Smooth muscle cell (in vitro differentiated cells): ENCODE data around the gene TNFRSF1A. TPM values are rescaled to one million over a fixed set of nuclear protein-coding genes. Genes with fewer than 3 reads are reported as not detected.
"Not testable (repeated sequence)": the region's sequence is repeated elsewhere in the genome, so short reads cannot be mapped to it uniquely, and the experiment has no call there.

Experiments
- DNase-seq: peaks from one replicate; lab custom pipeline; 2025; ENCODE audit not compliant: unreplicated experiment; lab: John Stamatoyannopoulos, UW
- H2AFZ ChIP-seq: fragments of 200-600 bp; sonication (generic); 2 replicates; pipeline ENCODE4 v1.6.0; 2016; ENCODE audit warnings: antibody characterized with exemption, low read depth, mild to moderate bottlenecking
- H3F3A ChIP-seq: fragments of 200-600 bp; sonication (generic); 2 replicates; pipeline ENCODE4 v1.6.0; 2017; ENCODE audit warnings: antibody characterized with exemption, low read depth
- H3K27ac ChIP-seq: fragments of 200-600 bp; sonication (generic); 2 replicates; pipeline ENCODE4 v1.5.1; 2016; ENCODE audit warnings: low read depth, mild to moderate bottlenecking
- H3K27me3 ChIP-seq: fragments of 200-600 bp; sonication (generic); 2 replicates; pipeline ENCODE4 v1.6.1; 2016; ENCODE audit warnings: low read depth, mild to moderate bottlenecking
- H3K36me3 ChIP-seq: fragments of 200-600 bp; sonication (generic); 2 replicates; pipeline ENCODE4 v1.5.1; 2016; ENCODE audit warnings: low read depth
- H3K4me1 ChIP-seq: fragments of 200-600 bp; sonication (generic); 2 replicates; pipeline ENCODE4 v1.5.1; 2016; ENCODE audit warnings: low read depth
- H3K4me2 ChIP-seq: fragments of 200-600 bp; sonication (generic); 2 replicates; pipeline ENCODE4 v1.6.0; 2016; ENCODE audit warnings: mild to moderate bottlenecking
- H3K4me3 ChIP-seq: fragments of 200-600 bp; sonication (generic); 2 replicates; pipeline ENCODE4 v1.5.1; 2016; ENCODE audit warnings: mild to moderate bottlenecking
- H3K79me2 ChIP-seq: fragments of 200-600 bp; sonication (generic); 2 replicates; pipeline ENCODE4 v1.6.0; 2016; ENCODE audit warnings: low read depth, mild to moderate bottlenecking
- H3K9ac ChIP-seq: fragments of 200-600 bp; sonication (generic); 2 replicates; pipeline ENCODE4 v1.6.0; 2016; ENCODE audit warnings: low read depth
- H3K9me3 ChIP-seq: fragments of 200-600 bp; sonication (generic); replicated peaks from 2 replicates; pipeline ENCODE4 v1.5.1; 2016; ENCODE audit warnings: low read depth
- H4K20me1 ChIP-seq: fragments of 200-600 bp; sonication (generic); 2 replicates; pipeline ENCODE4 v1.6.0; 2016; ENCODE audit warnings: low read depth
- WGBS: methylation state at CpG from one replicate; pipeline ENCODE4 v1.1.7; 2016; ENCODE audit warnings: low lambda C conversion rate; 5-methylcytosine and 5-hydroxymethylcytosine counted together
- polyA plus RNA-seq: library from polyadenylated mRNA; unstranded; fragments of >200 nt; fragmentation: Nextera tagmentation; extraction: Ambion mirVana; gene quantifications from 2 replicates; pipeline ENCODE4 v1.2.1, GENCODE V29; 2016
- total RNA-seq: library from RNA; depleted of rRNA; stranded (reverse); fragments of >200 nt; gene quantifications from 2 replicates; pipeline ENCODE4 v1.2.3, GENCODE V29; 2014
- TF ChIP-seq, protein P1 (sequence below): fragments of 200-600 bp; sonication (generic); IDR thresholded peaks from 2 replicates; pipeline ENCODE4 v1.5.1; 2017; ENCODE audit warnings: borderline replicate concordance, mild to moderate bottlenecking, antibody characterized with exemption; ENCODE audit not compliant: insufficient read depth, poor library complexity, severe bottlenecking

Gene TNFRSF1A
- total and polyA plus RNA-seq, 2 experiments from 2014 or later, result 110 to 144 TPM

DNA sequence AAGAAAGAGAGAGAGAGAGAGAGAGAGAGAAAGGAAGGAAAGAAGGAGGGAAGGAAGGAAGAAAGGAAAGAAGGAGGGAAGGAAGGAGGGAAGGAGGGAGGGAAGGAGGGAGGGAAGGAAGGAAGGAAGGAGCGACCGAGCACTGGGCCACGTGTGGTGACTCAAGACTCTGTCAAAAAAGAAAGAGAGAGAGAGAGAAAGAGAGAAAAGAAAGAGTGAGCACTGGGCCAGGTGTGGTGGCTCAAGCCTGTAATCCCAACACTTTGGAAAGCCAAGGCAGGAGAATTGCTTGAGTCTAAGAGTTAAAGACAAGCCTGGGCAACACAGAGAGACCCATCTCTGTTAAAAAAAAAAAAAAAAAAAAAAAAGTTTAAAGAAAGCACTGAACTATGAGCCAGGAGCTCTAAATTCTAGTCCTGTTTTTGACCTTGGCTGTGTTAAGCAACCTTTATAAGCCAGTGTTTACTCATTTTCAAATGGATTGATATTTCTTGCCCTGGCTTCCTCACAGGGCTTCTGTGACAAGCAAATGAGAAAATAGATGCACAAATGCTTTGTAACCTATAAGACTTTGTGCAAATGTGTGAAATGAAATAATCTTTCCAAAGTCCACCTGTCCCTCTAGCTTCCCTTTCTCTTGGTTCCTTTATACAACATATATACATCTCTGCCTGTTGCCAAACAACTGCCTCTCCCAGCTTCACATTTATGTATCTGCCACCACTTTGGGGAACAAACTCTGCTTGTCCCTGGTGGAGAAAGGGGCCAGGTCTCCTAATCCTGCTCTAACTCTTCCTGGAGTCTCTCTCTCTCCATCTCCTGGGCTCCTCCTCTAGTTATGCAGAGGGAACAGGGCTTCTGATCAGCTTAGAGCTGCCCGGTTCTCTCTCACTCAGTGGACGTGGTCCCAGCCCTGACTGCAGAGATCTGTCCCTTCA lies 47.5 kb downstream of the TNFRSF1A start:
- no peak overlapping the region for H2AFZ ChIP-seq
- WGBS, result 61% methylated on average over 5 of the region's 5 CpGs
- no peak for DNase-seq
- peak overlapping the region; percentile 89 for H3K27ac ChIP-seq
- H3F3A ChIP-seq, result no peaks in the 10 kb centered on the region
- H3K4me2 ChIP-seq, result peak overlapping the region; percentile 10
- H3K27me3 ChIP-seq, result no peaks in the 10 kb centered on the region
- no peak overlapping the region for H3K4me3 ChIP-seq
- no peaks in the 10 kb centered on the region for H4K20me1 ChIP-seq
- no peaks in the 10 kb centered on the region for H3K4me1 ChIP-seq
- no peaks in the 10 kb centered on the region for H3K9me3 ChIP-seq
- H3K9ac ChIP-seq, result peak overlapping the region; percentile 88
- no peaks in the 10 kb centered on the region for H3K79me2 ChIP-seq
- no peaks in the 10 kb centered on the region for H3K36me3 ChIP-seq
- TF ChIP-seq, protein P1, sequence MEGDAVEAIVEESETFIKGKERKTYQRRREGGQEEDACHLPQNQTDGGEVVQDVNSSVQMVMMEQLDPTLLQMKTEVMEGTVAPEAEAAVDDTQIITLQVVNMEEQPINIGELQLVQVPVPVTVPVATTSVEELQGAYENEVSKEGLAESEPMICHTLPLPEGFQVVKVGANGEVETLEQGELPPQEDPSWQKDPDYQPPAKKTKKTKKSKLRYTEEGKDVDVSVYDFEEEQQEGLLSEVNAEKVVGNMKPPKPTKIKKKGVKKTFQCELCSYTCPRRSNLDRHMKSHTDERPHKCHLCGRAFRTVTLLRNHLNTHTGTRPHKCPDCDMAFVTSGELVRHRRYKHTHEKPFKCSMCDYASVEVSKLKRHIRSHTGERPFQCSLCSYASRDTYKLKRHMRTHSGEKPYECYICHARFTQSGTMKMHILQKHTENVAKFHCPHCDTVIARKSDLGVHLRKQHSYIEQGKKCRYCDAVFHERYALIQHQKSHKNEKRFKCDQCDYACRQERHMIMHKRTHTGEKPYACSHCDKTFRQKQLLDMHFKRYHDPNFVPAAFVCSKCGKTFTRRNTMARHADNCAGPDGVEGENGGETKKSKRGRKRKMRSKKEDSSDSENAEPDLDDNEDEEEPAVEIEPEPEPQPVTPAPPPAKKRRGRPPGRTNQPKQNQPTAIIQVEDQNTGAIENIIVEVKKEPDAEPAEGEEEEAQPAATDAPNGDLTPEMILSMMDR, result no peak

DNA sequence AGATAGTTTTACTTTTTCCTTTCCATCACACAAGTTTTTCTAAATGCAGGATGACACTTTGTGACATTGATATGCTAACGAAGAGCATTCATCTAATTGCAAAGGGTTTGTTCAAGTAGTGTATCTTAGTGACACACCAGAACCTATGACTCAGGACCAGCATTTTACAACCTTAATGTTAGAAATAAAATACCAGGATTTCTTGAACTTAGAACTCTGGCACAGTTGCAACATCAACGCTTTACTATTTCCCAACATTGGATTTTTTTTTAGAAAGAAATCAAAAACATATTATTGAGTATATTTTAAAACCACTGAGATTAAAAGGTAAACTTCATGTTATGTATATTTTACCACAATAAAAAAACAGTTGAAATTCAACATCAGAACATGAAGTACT lies 49.3 kb downstream of the TNFRSF1A start:
- Histone ChIP-seq H3K36me3 (no peaks in the 10 kb centered on the region), H3K4me1 (no peaks in the 10 kb centered on the region), H3F3A (peaks cover 3% of the 10 kb centered on the region), H3K9me3 (no peaks in the 10 kb centered on the region), H4K20me1 (no peaks in the 10 kb centered on the region), H3K79me2 (no peaks in the 10 kb centered on the region), H3K9ac (no peak overlapping the region), H3K4me2 (no peak overlapping the region), H3K27me3 (no peaks in the 10 kb centered on the region), H2AFZ (no peak overlapping the region), H3K27ac (peak overlapping the region; percentile 44), H3K4me3 (no peak overlapping the region)
- no peak for DNase-seq
- 56% methylated on average over 2 of the region's 2 CpGs for WGBS
- TF ChIP-seq, protein P1, result no peak

DNA sequence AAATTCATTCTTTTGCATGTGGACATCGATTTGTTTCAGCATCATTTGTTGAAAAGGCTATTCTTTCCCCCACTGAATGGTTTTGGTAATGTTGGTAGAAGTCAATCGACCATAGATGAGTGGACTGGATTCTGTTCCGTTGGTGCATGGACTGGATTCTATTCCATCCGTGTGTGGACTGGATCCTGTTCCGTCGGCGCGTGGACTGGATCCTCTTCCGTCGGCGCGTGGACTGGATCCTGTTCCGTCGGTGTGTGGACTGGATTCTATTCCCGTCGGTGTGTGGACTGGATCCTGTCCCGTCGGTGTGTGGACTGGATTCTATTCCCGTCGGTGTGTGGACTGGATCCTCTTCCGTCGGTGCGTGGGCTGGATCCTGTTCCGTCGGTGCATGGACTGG lies 52.0 kb downstream of the TNFRSF1A start:
- H2AFZ ChIP-seq, H3K27me3 ChIP-seq, H3K27ac ChIP-seq, H3K4me2 ChIP-seq, H3F3A ChIP-seq, H3K9ac ChIP-seq, H3K9me3 ChIP-seq, H3K4me1 ChIP-seq, DNase-seq, H3K36me3 ChIP-seq, H3K79me2 ChIP-seq, H3K4me3 ChIP-seq, H4K20me1 ChIP-seq: not testable (repeated sequence)
- over 99% methylated on average over 14 of the region's 25 CpGs for WGBS

DNA sequence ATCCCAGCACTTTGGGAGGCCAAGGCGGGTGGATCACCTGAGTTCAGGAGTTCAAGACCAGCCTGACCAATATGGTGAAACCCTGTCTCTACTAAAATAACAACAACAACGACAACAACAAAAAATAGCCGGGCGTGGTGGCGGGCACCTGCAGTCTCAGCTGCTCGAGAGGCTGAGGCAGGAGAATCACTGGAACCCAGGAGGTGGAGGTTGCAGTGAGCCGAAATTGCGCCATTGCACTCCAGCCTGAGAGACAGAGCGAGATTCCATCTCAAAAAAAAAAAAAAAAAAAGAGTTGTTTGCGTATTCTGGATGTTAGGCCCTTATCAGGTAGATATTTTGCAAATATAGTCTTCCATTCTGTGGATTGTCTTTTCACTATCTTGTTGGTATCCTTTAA lies 52.8 kb downstream of the TNFRSF1A start:
- not testable (repeated sequence) for H3K79me2 ChIP-seq, H2AFZ ChIP-seq, H3K4me1 ChIP-seq, H3K9ac ChIP-seq, H3K4me3 ChIP-seq, DNase-seq, H3F3A ChIP-seq, H3K36me3 ChIP-seq, H3K27ac ChIP-seq, H3K27me3 ChIP-seq, H3K4me2 ChIP-seq, H4K20me1 ChIP-seq, H3K9me3 ChIP-seq
- 94% methylated on average over 10 of the region's 10 CpGs for whole genome bisulfite sequencing
